BE2C (cell line): Measurements from ENCODE around the gene MBOAT1.

ENCODE experiments used
- DNase-seq: peaks from one replicate; pipeline ENCODE4 v3.0.0-alpha.2; 2020
- H3K27me3 ChIP-seq: fragments of 250-450 bp; sonication (Bioruptor Pico); 2 replicates; pipeline ENCODE4 v1.5.1; 2020; ENCODE audit warnings: mild to moderate bottlenecking
- H3K36me3 ChIP-seq: fragments of 250-450 bp; sonication (Bioruptor Pico); 2 replicates; pipeline ENCODE4 v1.5.1; 2020; ENCODE audit warnings: mild to moderate bottlenecking
- H3K4me1 ChIP-seq: fragments of 250-450 bp; sonication (Bioruptor Pico); 2 replicates; pipeline ENCODE4 v1.5.1; 2020
- H3K4me3 ChIP-seq: 2 replicates; pipeline ENCODE4 v1.5.1; 2011; ENCODE audit warnings: low read depth, low read length
- H3K9me3 ChIP-seq: fragments of 250-450 bp; sonication (Bioruptor Pico); 2 replicates; pipeline ENCODE4 v1.5.1; 2020
- CTCF ChIP-seq: IDR thresholded peaks from 2 replicates; pipeline ENCODE4 v1.5.1; 2012; ENCODE audit warnings: mild to moderate bottlenecking, low read depth, low read length

MBOAT1 gene

GRCh38 chr6:20168690-20169089 is 43.6 kb downstream of the MBOAT1 start:
- Histone ChIP-seq H3K36me3 (no peaks in the 10 kb centered on the region), H3K9me3 (no peaks in the 10 kb centered on the region), H3K27me3 (no peaks in the 10 kb centered on the region; the same call in 1 of the 2 replicates), H3K4me1 (no peaks in the 10 kb centered on the region), H3K4me3 (no peak overlapping the region)
- no peak for DNase-seq
- no peak for TF ChIP-seq CTCF

- H3K4me1 ChIP-seq, result no peaks in the 10 kb centered on the region
- DNase-seq, result no peak
Measured at GRCh38 chr6:20167601-20168000, 44.7 kb downstream of the MBOAT1 start.

GRCh38 chr6:20166210-20166609 is 46.1 kb downstream of the MBOAT1 start:
- Histone ChIP-seq H3K36me3 (no peaks in the 10 kb centered on the region), H3K4me1 (no peaks in the 10 kb centered on the region), H3K9me3 (no peaks in the 10 kb centered on the region), H3K27me3 (no peaks in the 10 kb centered on the region; the same call in 1 of the 2 replicates), H3K4me3 (no peak overlapping the region)
- no peak for TF ChIP-seq CTCF
- no peak for DNase-seq

More at GRCh38 chr6:20167601-20168000, 44.7 kb downstream of the MBOAT1 start:
- TF ChIP-seq CTCF, result no peak
- no peak overlapping the region for H3K4me3 ChIP-seq
- H3K36me3 ChIP-seq, result no peaks in the 10 kb centered on the region
- H3K27me3 ChIP-seq, result no peaks in the 10 kb centered on the region; the same call in 1 of the 2 replicates
- H3K9me3 ChIP-seq, result no peaks in the 10 kb centered on the region

- DNase-seq, result no peak
- Histone ChIP-seq H3K4me3 (no peak overlapping the region), H3K4me1 (no peaks in the 10 kb centered on the region), H3K36me3 (no peaks in the 10 kb centered on the region), H3K9me3 (no peaks in the 10 kb centered on the region), H3K27me3 (no peaks in the 10 kb centered on the region; the same call in 1 of the 2 replicates)
- no peak for TF ChIP-seq CTCF
Measured at GRCh38 chr6:20162515-20162914, 49.8 kb downstream of the MBOAT1 start.

GRCh38 chr6:20160541-20161283 is 51.6 kb downstream of the MBOAT1 start:
- DNase-seq, result no peak
- TF ChIP-seq CTCF, result no peak
- H3K27me3 ChIP-seq, result no peaks in the 10 kb centered on the region; the same call in 1 of the 2 replicates
- H3K4me3 ChIP-seq, result no peak overlapping the region
- H3K4me1 ChIP-seq, result no peaks in the 10 kb centered on the region
- H3K9me3 ChIP-seq, result no peaks in the 10 kb centered on the region
- no peaks in the 10 kb centered on the region for H3K36me3 ChIP-seq

GRCh38 chr6:20159781-20160540 is 52.3 kb downstream of the MBOAT1 start:
- TF ChIP-seq CTCF, result no peak
- Histone ChIP-seq H3K4me3 (no peak overlapping the region), H3K4me1 (no peaks in the 10 kb centered on the region), H3K9me3 (no peaks in the 10 kb centered on the region), H3K27me3 (no peaks in the 10 kb centered on the region; the same call in 1 of the 2 replicates), H3K36me3 (no peaks in the 10 kb centered on the region)
- DNase-seq, result no peak
